NT2/D1 (cell line): ENCODE measurements around the gene MAP2K7.

Source experiments
- DNase-seq: peaks from one replicate; pipeline ENCODE4 v3.0.0-alpha.2; 2011; ENCODE audit warnings: low read depth, low spot score
- H3K27me3 ChIP-seq: 2 replicates; pipeline ENCODE4 v1.6.0; 2011; ENCODE audit warnings: mild to moderate bottlenecking; ENCODE audit not compliant: insufficient read length, insufficient read depth
- H3K36me3 ChIP-seq: 2 replicates; pipeline ENCODE4 v1.6.1; 2011; ENCODE audit warnings: mild to moderate bottlenecking, low read length, mixed read lengths; ENCODE audit not compliant: insufficient read depth, insufficient read length
- H3K4me1 ChIP-seq: 2 replicates; pipeline ENCODE4 v1.5.1; 2011; ENCODE audit not compliant: insufficient read depth, insufficient read length
- H3K4me3 ChIP-seq: 2 replicates; pipeline ENCODE4 v1.5.1; 2011; ENCODE audit warnings: low read depth; ENCODE audit not compliant: insufficient read length
- H3K9ac ChIP-seq: 2 replicates; pipeline ENCODE4 v1.6.0; 2011; ENCODE audit warnings: low read depth; ENCODE audit not compliant: insufficient read length
- H3K9me3 ChIP-seq: 2 replicates; pipeline ENCODE4 v1.5.1; 2011; ENCODE audit warnings: mild to moderate bottlenecking, low read length; ENCODE audit not compliant: insufficient read depth
- SUZ12 ChIP-seq: IDR thresholded peaks from 2 replicates; pipeline ENCODE4 v1.6.1; 2011; ENCODE audit not compliant: insufficient read length, insufficient read depth; ENCODE audit errors: extremely low read depth
- YY1 ChIP-seq: IDR thresholded peaks from 2 replicates; pipeline ENCODE4 v1.6.1; 2011; ENCODE audit not compliant: insufficient read length, insufficient read depth
- ZNF274 ChIP-seq: IDR thresholded peaks from 2 replicates; pipeline ENCODE4 v1.6.1; 2011; ENCODE audit warnings: mild to moderate bottlenecking, low read depth, low read length

MAP2K7 gene

DNA sequence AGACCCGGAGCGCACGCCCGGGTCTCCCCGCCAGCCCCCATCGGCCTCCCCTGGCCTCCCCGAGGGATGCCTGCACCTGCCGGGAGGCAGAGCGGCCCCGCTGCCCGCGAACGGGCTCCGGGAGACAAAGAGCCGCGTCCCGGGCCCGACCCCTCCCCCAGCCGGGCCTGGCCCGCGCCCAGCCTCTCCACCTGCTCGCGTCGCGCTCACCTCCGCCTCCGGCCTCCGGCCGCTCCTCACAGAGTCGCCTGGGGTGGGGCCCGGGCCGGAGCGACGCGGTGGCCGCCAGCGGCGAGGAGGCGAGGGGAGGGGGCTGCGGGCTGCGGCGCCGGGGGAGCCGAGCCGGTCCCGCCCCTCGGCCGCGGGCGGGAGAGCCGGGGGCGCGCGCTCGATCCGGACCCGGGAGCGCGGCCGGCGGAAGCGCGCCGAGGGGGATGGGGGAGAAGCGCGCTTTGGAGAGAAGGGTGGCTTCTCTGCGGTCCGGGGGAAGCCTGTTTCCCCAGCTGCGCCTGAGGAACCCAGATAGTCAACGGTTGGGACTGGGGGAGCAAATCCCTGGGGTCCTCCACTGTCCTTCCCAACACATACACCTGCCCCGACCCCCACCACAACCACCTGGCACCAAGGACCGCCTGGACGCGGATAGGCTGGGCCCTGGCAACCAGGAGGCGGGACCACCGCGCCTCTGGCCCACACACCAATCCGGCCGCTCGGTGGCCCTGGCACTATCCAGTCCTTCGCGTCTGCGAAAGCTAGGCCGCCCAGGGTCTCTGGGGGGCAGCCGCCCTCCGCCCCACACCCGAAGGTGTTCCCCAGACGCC lies 29.4 kb upstream of the MAP2K7 start, which contains the start of gene PRR36:
Gene PRR36, minus strand, starts transcription at position 315 of the 821 bp plus-strand sequence. CDS start 701 bp downstream, outside the sequence.
- DNase-seq: peak; percentile 39
- Histone ChIP-seq H3K4me1 (peaks cover 16% of the 10 kb centered on the region), H3K27me3 (peaks cover 38% of the 10 kb centered on the region), H3K9ac (peak within 1 kb of the TSS; percentile 74), H3K36me3 (no peaks in the 10 kb centered on the region), H3K4me3 (peak within 1 kb of the TSS; percentile 67), H3K9me3 (no peaks in the 10 kb centered on the region)
- TF ChIP-seq SUZ12 (no peak), ZNF274 (no peak), YY1 (no peak)

DNA sequence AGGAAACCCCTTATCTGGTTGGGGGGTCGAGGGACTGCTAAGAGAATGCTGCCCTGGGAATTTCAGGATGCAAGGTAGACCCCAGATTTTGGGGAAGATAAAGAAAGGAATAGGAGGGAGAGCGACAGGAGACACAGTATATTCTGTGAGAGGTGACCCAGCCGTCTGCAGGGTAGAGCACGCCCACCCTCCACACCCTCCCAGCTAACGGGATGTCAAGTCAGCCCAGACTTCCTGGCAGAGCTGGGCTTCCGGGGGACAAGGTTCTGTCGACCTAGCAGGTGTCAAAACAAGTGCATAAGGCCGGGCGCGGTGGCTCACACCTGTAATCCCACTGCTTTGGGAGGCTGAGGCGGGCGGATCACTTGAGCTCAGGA lies 28.8 kb upstream of the MAP2K7 start:
- Histone ChIP-seq H3K36me3 (no peaks in the 10 kb centered on the region), H3K9me3 (no peaks in the 10 kb centered on the region), H3K27me3 (peaks cover 38% of the 10 kb centered on the region), H3K4me3 (peak overlapping the region; percentile 67), H3K9ac (peak overlapping the region; percentile 37), H3K4me1 (peaks cover 19% of the 10 kb centered on the region)
- no peak for DNase-seq
- TF ChIP-seq ZNF274 (no peak), SUZ12 (no peak), YY1 (no peak)

GRCh38 chr19:7877249-7877836 lies 26.3 kb upstream of the MAP2K7 start:
- no peak for TF ChIP-seq SUZ12
- no peak for TF ChIP-seq YY1
- TF ChIP-seq ZNF274: no peak
- Histone ChIP-seq H3K9ac (no peak overlapping the region), H3K4me3 (no peak overlapping the region), H3K9me3 (no peaks in the 10 kb centered on the region), H3K4me1 (peaks cover 18% of the 10 kb centered on the region), H3K36me3 (no peaks in the 10 kb centered on the region), H3K27me3 (peaks cover 38% of the 10 kb centered on the region)
- DNase-seq: no peak

- no peak overlapping the region for H3K4me3 ChIP-seq
- no peaks in the 10 kb centered on the region for H3K36me3 ChIP-seq
- peaks cover 9% of the 10 kb centered on the region for H3K4me1 ChIP-seq
- peaks cover 21% of the 10 kb centered on the region for H3K27me3 ChIP-seq
- H3K9me3 ChIP-seq: no peaks in the 10 kb centered on the region
- DNase-seq: no peak
- no peak for TF ChIP-seq ZNF274
- TF ChIP-seq SUZ12: no peak
- TF ChIP-seq YY1: no peak
- H3K9ac ChIP-seq: no peak overlapping the region
These were observed 24.4 kb upstream of the MAP2K7 start for GRCh38 chr19:7879111-7879807.

DNA sequence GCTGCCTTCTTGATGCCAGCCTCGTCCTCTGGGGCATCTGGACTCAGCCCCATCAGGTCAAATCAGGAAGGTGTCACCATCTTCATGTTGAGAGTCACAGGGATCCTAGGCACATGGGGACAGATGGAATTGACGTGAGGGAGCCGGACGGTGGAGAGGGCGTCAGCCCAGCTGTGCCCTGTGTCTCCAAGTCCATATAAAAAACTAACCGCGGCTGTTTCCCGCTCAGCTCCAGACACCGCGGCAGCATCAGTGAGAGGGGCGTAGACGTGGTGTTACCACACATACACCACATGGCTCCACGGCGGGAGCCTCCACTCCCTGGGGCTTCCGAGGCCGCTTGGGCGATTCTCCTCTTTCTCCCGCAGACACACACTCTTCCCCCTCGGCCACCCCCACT lies 23.8 kb upstream of the MAP2K7 start:
- no peaks in the 10 kb centered on the region for H3K9me3 ChIP-seq
- TF ChIP-seq YY1: no peak
- TF ChIP-seq SUZ12: no peak
- TF ChIP-seq ZNF274: no peak
- H3K4me3 ChIP-seq: no peak overlapping the region
- peaks cover 15% of the 10 kb centered on the region for H3K27me3 ChIP-seq
- DNase-seq: no peak
- no peaks in the 10 kb centered on the region for H3K36me3 ChIP-seq
- H3K4me1 ChIP-seq: peaks cover 7% of the 10 kb centered on the region
- H3K9ac ChIP-seq: no peak overlapping the region

DNA sequence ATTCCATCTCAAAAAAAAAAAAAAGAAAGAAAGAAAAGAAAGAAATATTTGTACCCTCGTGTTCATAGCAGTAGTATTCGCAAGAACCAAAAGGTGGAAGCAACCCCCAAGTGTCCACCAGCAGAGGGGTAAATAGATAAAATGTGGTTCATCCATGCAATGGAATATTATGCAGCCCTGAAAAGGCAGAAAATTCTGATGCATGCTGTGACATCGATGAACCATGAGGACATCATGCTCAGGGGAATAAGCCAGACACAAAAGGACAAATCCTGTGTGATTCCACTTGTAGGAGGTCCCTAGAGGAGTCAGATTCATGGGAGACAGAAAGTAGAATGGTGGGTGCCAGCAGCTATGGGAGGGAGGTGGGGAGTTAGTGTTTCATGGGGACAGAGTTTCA lies 21.8 kb upstream of the MAP2K7 start:
- H3K27me3 ChIP-seq: no peaks in the 10 kb centered on the region
- H3K4me3 ChIP-seq: no peak overlapping the region

GRCh38 chr19:7883105-7883504 lies 20.6 kb upstream of the MAP2K7 start:
- Histone ChIP-seq H3K4me1 (peaks cover 3% of the 10 kb centered on the region), H3K36me3 (no peaks in the 10 kb centered on the region), H3K9ac (no peak overlapping the region), H3K9me3 (no peaks in the 10 kb centered on the region), H3K27me3 (no peaks in the 10 kb centered on the region), H3K4me3 (no peak overlapping the region)
- no peak for TF ChIP-seq YY1
- TF ChIP-seq ZNF274: no peak
- no peak for TF ChIP-seq SUZ12
- DNase-seq: no peak

More for the DNA sequence above, 21.8 kb upstream of the MAP2K7 start:
- no peak for TF ChIP-seq SUZ12
- no peak for TF ChIP-seq ZNF274
- TF ChIP-seq YY1: no peak
- no peaks in the 10 kb centered on the region for H3K36me3 ChIP-seq
- peaks cover 3% of the 10 kb centered on the region for H3K4me1 ChIP-seq
- no peak for DNase-seq
- no peaks in the 10 kb centered on the region for H3K9me3 ChIP-seq
- H3K9ac ChIP-seq: no peak overlapping the region
